ENCODE results near the gene VSTM2L. TPM values are rescaled to one million over a fixed set of nuclear protein-coding genes. Genes with fewer than 3 reads are reported as not detected.

The VSTM2L gene
- total and polyA plus RNA-seq, 2 of the 4 experiments (the other 2 are of a cell fraction): 0.18 to 0.19 TPM

- Histone ChIP-seq H3K18ac (ENCODE audit: low read depth, low read length) (no peak overlapping the region), H4K91ac (ENCODE audit: insufficient read depth, low read depth, low read length) (no peak overlapping the region), H3K4me2 (ENCODE audit: low read depth, low read length) (no peak overlapping the region), H3K9ac (ENCODE audit: low read depth, low read length) (no peak overlapping the region), H3K4me3 (ENCODE audit: insufficient read depth, low read depth, low read length) (no peak overlapping the region), H4K5ac (ENCODE audit: low read depth, low read length) (no peak overlapping the region), H4K8ac (ENCODE audit: low read depth in 2 of 2, low read length in 2 of 2) (no peak overlapping the region), H4K20me1 (ENCODE audit: insufficient read depth, low read length) (no peaks in the 10 kb centered on the region), H3K9me3 (ENCODE audit: control insufficient read depth, insufficient read depth, low read length) (no peaks in the 10 kb centered on the region), H3K36me3 (ENCODE audit: control insufficient read depth, insufficient read depth, low read length) (no peaks in the 10 kb centered on the region), H3K56ac (ENCODE audit: extremely low read depth, insufficient read depth, low read length) (no peak overlapping the region), H2AFZ (replicated peaks; ENCODE audit: low read length, poor library complexity) (no peak overlapping the region), H2BK5ac (ENCODE audit: low read depth, low read length, poor library complexity, severe bottlenecking) (no peak overlapping the region), H2BK120ac (ENCODE audit: low read depth, low read length) (no peak overlapping the region), H2AK5ac (ENCODE audit: low read depth, low read length) (no peak overlapping the region), H3K14ac (replicated peaks; ENCODE audit: low read depth, low read length) (no peak overlapping the region), H2AK9ac (replicated peaks; ENCODE audit: low read depth, low read length, poor library complexity) (no peak overlapping the region), H3K4ac (ENCODE audit: low read depth, low read length) (no peak overlapping the region), H3K4me1 (ENCODE audit: control insufficient read depth, insufficient read depth, low read length) (no peaks in the 10 kb centered on the region), H3K27me3 (ENCODE audit: control insufficient read depth, insufficient read depth, low read length) (peaks cover 33% of the 10 kb centered on the region), H3K23ac (ENCODE audit: low read depth, low read length) (no peak overlapping the region), H3K79me1 (ENCODE audit: low read depth in 1 of 2, low read length in 2 of 2) (no peaks in the 10 kb centered on the region), H2BK20ac (ENCODE audit: low read depth, low read length) (no peak overlapping the region), H2BK15ac (ENCODE audit: low read depth, low read length) (no peak overlapping the region), H3K27ac (ENCODE audit: insufficient read depth, low read length) (no peak overlapping the region), H3K9me1 (ENCODE audit: insufficient read depth, low read length) (0 out of 2 replicates have a peak, but pooled peaks cover 3% of the 10 kb centered on the region)
- intact Hi-C loops (cut with micrococcal nuclease) (no loop called here), dilution Hi-C loops (cut with HindIII; ENCODE audit: low sequenced_read_pairs, unreplicated experiment) (no loop called here), in situ Hi-C loops (cut with MboI; ENCODE audit: low sequenced_read_pairs) (no loop called here)
- BruUV-seq (replicated peaks): no TSS peak
- no peak for DNase-seq
- ChIA-PET CTCF (no interaction called here), POLR2A (ENCODE audit: unreplicated experiment) (no interaction called here)
- 83% methylated on average over 1 of the region's 9 CpGs; no CpG with 5 or more reads in 1 of the 2 experiments for WGBS, 2 experiments (ENCODE audit: extremely low coverage in 2 of 2, insufficient read length in 1 of 2)
- no peak for ATAC-seq (ENCODE audit: low read depth)
- TF ChIP-seq MAFK (IDR thresholded peaks at IDR 0.05; ENCODE audit: low read depth, low read length): no peak
- no peak for TF ChIP-seq SMC3 (IDR thresholded peaks at IDR 0.05; ENCODE audit: low read depth, low read length)
- TF ChIP-seq RAD21 (IDR thresholded peaks at IDR 0.05; ENCODE audit: low read length): no peak
- no peak for TF ChIP-seq CHD1 (IDR thresholded peaks at IDR 0.05; ENCODE audit: low read depth, low read length)
- TF ChIP-seq MXI1 (IDR thresholded peaks at IDR 0.05; ENCODE audit: borderline replicate concordance, low read depth, low read length): no peak
- no peak for TF ChIP-seq RFX5 (IDR thresholded peaks at IDR 0.05; ENCODE audit: low read depth, low read length)
- no peak for TF ChIP-seq POLR2A (IDR thresholded peaks at IDR 0.05; ENCODE audit: low read depth, low read length)
- TF ChIP-seq CEBPB (IDR thresholded peaks at IDR 0.05; ENCODE audit: low read depth, low read length): no peak
- TF ChIP-seq BHLHE40 (IDR thresholded peaks at IDR 0.05; ENCODE audit: low read depth, low read length): no peak
- no peak for TF ChIP-seq MAZ (IDR thresholded peaks at IDR 0.05; ENCODE audit: borderline replicate concordance, low read depth, low read length)
- no peak for TF ChIP-seq NFE2L2 (IDR thresholded peaks at IDR 0.05; ENCODE audit: low read depth, low read length)
These were observed 10.9 kb upstream of the VSTM2L start for GRCh38 chr20:37892001-37892400.
